Tibial nerve (tissue), 4 donors: Measurements from ENCODE around the gene DIAPH1.

Experiments
- EP300 ChIP-seq, 2 donors: sonication (generic); formaldehyde crosslinking; IDR thresholded peaks; one replicate each; pipeline ENCODE4 v1.6.1; 2017; ENCODE audit warnings: antibody characterized with exemption in 2 of 2, mild to moderate bottlenecking in 1 of 2
- POLR2A ChIP-seq, 2 donors: fragments of 450-650 bp; IDR thresholded peaks; one replicate each; pipeline ENCODE4 v1.6.1; 2017; ENCODE audit warnings: antibody characterized with exemption in 2 of 2, mild to moderate bottlenecking in 2 of 2, moderate library complexity in 2 of 2
- TF ChIP-seq, protein P1 (sequence below), 5 experiments: fragments of 200-600 bp in 3 of 5; fragments of 450-650 bp in 2 of 5; sonication (generic) in 3 of 5; IDR thresholded peaks; one replicate each; pipeline ENCODE4 v1.5.1; 2016 to 2019; ENCODE audit warnings: antibody characterized with exemption in 5 of 5, mild to moderate bottlenecking in 3 of 5, moderate library complexity in 2 of 5

DNA sequence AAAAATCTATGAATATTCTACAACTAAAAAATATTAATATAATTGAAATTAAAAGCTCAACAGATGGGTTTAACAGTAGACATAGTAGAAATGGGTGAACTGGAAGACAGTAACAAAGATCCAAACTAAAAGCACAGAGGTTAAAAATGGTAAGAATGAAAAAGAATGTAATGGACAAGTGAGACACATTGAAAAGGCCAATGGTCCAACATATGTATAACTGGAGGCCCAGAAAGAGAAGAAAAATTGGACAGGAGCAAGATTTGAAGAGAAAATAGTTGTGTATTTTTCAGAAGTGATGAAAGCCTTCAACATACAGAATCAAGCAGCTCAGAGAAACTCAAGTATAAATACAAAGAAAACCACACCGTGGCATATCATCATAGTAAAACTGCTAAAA is 71.3 kb downstream of the DIAPH1 start:
- TF ChIP-seq POLR2A (IDR thresholded peaks at IDR 0.05), result no peak
- TF ChIP-seq, protein P1, sequence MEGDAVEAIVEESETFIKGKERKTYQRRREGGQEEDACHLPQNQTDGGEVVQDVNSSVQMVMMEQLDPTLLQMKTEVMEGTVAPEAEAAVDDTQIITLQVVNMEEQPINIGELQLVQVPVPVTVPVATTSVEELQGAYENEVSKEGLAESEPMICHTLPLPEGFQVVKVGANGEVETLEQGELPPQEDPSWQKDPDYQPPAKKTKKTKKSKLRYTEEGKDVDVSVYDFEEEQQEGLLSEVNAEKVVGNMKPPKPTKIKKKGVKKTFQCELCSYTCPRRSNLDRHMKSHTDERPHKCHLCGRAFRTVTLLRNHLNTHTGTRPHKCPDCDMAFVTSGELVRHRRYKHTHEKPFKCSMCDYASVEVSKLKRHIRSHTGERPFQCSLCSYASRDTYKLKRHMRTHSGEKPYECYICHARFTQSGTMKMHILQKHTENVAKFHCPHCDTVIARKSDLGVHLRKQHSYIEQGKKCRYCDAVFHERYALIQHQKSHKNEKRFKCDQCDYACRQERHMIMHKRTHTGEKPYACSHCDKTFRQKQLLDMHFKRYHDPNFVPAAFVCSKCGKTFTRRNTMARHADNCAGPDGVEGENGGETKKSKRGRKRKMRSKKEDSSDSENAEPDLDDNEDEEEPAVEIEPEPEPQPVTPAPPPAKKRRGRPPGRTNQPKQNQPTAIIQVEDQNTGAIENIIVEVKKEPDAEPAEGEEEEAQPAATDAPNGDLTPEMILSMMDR (IDR thresholded peaks at IDR 0.05), result no peak
- no peak for TF ChIP-seq EP300 (IDR thresholded peaks at IDR 0.05)
